HG03558 (cell line): ENCODE results near the gene GDPD5.

Experiments used
- ATAC-seq: cut with Tn5 transposase; IDR thresholded peaks from one replicate; pipeline ENCODE4 v1.9.1; 2021; ENCODE audit warnings: moderate number of reproducible peaks; ENCODE audit not compliant: unreplicated experiment; ENCODE audit errors: extremely low read depth

Gene GDPD5

GRCh38 chr11:75475767-75476650 is 49.7 kb downstream of the GDPD5 start:
- ATAC-seq, result no peak

- no peak for ATAC-seq
Observed at GRCh38 chr11:75474878-75475766, 50.6 kb downstream of the GDPD5 start.

- no peak for ATAC-seq
Observed at GRCh38 chr11:75474240-75474639, 51.5 kb downstream of the GDPD5 start.

GRCh38 chr11:75473684-75474083 is 52.1 kb downstream of the GDPD5 start:
- no peak for ATAC-seq

GRCh38 chr11:75472081-75472732 is 53.5 kb downstream of the GDPD5 start:
- no peak for ATAC-seq

GRCh38 chr11:75471176-75471973 is 54.4 kb downstream of the GDPD5 start:
- ATAC-seq, result no peak

GRCh38 chr11:75470476-75471080 is 55.2 kb downstream of the GDPD5 start:
- no peak for ATAC-seq

GRCh38 chr11:75469785-75470405 is 55.8 kb downstream of the GDPD5 start:
- no peak for ATAC-seq

GRCh38 chr11:75468534-75469340 is 57.0 kb downstream of the GDPD5 start:
- ATAC-seq, result no peak

- ATAC-seq, result no peak
Observed at GRCh38 chr11:75467881-75468280, 57.9 kb downstream of the GDPD5 start.

GRCh38 chr11:75467311-75467710 is 58.4 kb downstream of the GDPD5 start:
- no peak for ATAC-seq

GRCh38 chr11:75465701-75466531 is 59.8 kb downstream of the GDPD5 start:
- no peak for ATAC-seq

GRCh38 chr11:75463106-75463774 is 62.5 kb downstream of the GDPD5 start:
- ATAC-seq, result no peak

GRCh38 chr11:75462117-75462653 is 63.6 kb downstream of the GDPD5 start:
- no peak for ATAC-seq

- no peak for ATAC-seq
Observed at GRCh38 chr11:75461151-75461550, 64.6 kb downstream of the GDPD5 start.

GRCh38 chr11:75456596-75457183 is 69.1 kb downstream of the GDPD5 start:
- no peak for ATAC-seq
